Right renal cortex interstitium (tissue), 3 donors: ENCODE results near the gene PHACTR3. TPM values are rescaled to one million over a fixed set of nuclear protein-coding genes. Genes with fewer than 3 reads are reported as not detected.

Source experiments
- DNase-seq, 3 donors: peaks; one replicate each; pipeline ENCODE4 v3.0.0-alpha.2; 2013; ENCODE audit warnings: low read depth in 3 of 3, low spot score in 2 of 3
- polyA plus RNA-seq, 3 donors: library from polyadenylated mRNA; unstranded; fragments of 120-200 nt; gene quantifications; one replicate each; pipeline ENCODE4 v1.2.1, GENCODE V29; 2013; ENCODE audit not compliant: insufficient read length in 3 of 3

Gene PHACTR3
- polyA plus RNA-seq, 3 donors = 12.8 to 13.2 (median 12.9) TPM

DNA sequence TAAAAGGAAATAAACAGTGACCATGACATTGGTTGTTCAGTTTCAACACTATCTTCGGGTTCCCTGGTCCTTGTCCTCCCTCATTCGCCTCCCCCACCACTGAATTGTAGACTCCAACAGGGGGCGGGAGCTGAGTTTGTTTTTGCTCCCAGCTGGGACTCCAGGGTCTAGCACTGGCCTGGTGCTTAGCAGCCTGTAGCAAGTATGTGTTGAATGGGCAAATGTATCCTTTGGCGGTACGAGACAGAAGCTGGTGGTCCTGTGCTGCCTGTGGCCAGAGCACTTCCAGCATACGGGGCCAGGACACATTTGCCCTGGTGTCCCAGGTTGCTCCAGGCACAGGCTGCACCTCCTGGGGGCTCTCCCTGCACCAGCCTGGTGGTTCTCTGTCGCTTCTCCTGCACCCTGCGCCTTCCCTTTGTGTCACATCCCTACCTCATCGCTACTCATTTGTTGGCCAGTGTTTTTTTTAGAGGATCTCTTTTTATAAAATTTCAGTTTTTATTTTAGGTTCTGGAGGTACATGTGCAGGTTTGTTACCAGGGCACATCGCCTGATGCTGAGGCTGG is 40.1 kb downstream of the PHACTR3 start:
- DNase-seq = no peak

DNA sequence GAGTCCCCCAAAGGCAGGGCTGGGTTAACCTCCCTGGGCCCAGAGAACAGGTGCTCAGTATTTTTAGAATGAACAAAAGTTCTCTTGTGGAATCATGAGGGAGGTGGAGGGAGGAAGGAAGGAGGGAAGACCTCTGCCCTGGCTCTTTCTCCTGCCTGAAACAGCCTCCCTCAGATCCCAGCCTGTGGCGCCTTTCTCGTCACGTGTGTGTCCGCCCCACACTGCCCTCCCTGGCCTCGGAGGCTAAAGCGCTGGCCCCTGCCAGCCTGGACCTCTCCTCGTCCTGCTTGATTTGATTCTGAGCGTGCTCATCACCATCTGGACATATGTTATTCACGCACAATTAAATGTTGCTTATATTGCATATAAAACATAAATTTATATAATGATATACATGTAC is 40.9 kb downstream of the PHACTR3 start:
- no peak for DNase-seq

DNA sequence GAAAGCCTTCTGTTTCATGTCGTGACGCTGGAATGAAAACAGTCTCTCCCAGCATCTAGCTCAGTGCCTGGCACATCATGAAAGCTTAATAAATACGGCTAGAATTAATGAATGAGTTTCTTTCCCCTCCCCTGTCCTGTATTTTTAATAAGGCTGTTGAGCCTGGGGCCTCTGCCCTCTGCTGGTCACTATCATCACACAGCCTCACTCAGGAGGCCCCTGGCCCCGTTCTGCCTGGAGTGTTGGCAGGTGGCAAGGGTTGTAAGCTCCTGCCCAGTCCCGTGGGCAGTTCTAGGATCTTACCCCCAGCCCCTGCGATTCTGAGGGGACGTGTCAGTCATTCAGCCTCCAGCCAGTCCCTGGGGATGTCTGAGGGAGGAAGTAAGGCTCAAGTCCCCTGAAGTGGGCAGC is 41.4 kb downstream of the PHACTR3 start:
- DNase-seq = no peak

DNA sequence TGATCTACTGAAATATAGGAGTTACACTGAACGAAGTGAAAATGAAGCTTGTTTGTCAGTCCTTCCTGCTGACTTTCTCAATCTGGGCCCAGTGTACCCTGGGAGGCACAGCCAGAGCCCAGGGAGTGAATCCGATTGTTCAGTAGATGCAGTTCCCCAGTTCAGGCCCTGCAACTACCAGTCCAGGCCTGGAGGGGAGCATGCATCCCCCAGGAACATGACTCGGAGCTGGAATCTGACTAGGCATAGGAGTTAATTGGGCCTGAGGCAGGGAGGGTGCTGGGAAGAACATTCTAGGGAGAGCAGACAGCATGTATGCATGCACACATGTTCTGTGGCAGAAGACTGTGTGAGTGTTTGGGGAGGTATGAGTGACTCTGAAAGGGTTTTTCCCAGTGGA is 42.1 kb downstream of the PHACTR3 start:
- no peak for DNase-seq

DNA sequence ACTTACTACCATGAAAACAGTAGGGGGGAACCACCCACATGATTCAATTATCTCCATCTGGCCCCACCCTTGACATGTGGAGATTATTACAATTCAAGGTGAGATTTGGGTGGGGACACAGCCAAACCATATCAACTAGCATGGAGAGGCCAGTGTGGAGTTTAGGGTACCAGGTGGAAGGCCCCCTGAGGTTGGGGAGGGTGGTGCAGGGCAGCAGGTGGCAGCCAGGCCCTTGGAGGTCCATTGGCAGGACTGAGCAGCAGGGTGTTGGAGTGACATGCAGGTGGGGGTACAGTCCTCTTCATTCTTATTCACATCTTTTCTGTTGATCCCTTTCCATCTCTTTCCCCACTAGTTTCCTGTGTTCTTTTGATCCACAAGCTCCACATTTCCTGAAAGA is 42.9 kb downstream of the PHACTR3 start:
- no peak for DNase-seq

DNA sequence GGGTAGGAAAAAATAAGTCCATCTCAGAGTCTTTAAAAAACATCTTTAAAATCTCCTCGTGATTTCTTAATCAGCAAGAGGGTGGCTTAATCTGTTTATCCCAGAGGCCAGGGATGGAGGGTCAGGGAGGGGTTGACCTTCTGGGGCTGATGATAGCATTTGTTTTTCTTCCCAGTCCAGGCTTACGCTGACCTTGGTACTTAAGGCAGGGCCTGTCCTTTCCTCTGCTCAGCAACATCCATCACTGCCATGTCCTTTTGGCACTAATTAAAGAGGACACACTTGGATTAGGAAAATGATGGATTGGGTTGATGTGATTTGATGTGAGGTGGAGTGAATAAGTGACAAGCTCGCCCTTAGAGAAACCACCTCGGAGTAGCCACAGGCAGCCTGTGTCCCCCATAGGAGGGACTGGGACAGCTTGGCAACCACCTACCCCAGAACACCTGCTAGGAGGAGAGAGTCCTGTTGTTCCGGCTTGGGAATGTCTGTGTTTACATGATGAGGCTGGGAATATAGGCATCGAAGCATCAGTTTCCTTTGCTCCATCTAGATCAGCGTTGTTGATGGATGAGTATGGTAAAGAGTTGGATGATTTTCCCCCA is 44.2 kb downstream of the PHACTR3 start:
- no peak for DNase-seq

DNA sequence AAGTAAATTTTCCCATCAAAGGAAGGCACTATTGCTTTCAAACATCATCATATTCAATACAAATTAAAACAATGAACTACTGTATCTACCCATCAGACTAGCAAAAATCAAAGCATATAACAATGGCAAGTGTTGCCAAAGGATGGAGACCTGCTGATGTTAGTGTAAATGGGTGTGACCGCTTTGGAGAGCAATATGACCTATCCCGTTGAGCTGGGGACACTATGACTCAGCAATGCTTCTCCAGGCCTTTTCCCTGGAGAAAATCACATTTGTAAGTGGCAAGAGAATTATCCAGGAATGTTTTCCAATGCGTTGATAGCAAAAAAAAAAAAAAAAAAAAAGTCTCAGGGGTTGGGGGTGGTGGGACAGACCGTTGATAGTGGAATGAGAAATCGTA is 46.1 kb downstream of the PHACTR3 start:
- DNase-seq = no peak

DNA sequence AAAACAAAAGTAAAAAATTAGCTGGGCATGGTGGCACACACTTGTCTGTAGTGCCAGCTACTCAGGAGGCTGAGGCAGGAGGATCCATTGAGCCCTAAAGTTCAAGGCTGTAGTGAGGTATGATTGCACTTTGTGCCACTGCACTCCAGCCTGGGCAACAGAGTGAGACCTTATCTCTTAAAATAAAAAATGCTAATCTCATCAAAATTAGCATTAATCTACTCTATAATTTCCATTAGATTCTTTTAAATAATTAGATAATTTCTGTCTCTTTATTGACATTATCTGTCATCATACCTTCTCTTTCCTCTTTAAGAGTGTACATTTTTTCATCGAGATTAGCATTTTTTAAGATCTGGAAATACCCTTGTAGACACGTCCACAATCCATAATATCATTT is 48.0 kb downstream of the PHACTR3 start:
- DNase-seq = no peak

DNA sequence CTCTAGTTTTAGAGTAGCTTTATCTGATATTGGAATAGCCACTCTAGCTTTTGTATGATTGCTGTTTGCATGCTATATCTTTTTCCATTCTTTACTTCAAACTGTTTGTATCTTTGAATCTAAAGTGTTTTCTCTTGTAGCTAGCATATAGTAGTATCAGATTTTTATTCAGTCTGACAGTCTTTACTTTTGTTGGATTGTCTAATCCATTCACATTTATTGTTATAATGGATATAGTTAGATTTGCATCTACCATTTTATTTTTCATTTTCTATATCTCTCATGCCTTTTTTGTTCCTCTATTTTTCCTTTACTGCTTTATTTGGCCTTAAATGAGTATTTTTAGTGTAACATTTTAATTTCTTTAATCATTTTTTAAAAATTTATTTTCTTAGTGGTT is 52.1 kb downstream of the PHACTR3 start:
- no peak for DNase-seq

DNA sequence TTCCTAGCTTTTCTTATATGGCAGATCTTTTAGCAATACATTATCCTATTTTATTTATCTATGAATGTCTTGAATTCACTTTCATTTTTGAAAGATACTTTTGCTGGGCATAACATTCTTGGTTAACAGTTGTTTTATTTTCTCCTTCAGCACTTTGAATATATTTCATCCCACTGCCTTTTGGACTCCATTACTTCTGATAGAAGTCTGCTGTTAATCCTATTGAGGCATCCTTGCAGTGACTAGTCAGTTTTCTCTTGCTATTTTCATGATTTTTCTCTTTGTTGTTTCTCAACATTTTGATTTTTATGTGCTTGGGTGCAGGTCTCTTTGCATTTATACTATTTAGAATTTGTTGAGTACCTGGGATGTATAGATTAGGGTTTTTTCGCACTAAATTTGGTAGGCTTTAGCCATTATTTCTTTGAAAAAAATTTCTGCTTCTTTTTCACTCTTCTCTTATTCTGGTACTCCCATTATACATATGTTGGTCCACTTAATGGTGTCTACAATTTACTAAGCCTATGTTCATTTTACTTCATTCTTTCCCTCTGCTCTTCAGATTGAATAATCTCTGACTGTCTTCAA is 53.2 kb downstream of the PHACTR3 start:
- DNase-seq = no peak

DNA sequence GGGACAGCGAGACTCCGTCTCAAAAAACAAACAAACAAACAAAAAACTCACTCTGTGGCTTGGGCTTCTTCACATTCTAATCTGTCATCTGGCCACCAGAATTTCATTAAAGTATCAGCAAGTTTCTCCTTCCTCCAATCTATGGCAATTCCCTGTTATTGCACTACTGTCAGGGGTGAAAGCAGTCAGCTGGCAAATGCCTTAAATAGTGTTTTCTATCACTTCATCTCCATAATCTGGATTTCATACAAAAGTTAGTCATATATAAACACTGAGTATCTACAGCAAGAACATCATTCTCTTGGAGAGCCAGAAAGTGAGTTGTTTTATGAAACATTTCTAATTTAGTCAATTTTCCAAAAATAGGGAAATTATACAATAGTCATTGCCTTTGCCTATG is 56.1 kb downstream of the PHACTR3 start:
- no peak for DNase-seq

DNA sequence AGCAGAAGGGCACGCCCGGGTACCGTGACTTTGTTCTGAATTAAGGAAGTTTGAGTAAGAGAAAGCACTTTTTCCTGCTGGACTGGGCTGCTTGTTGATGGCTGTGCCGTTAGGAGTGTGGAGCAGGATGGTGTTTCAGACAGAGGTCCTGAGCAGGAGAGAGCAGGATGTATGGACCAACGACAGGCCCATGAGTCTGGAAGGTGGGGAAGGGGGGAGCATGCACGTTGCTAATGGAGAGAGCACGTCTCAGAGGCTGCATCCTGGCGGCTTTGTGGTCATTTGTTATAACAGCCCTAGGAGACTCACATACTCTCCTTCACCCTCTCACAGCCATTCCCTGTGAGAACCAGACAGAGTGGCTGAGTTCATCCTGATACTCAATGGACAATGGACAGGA is 56.8 kb downstream of the PHACTR3 start:
- DNase-seq = no peak

DNA sequence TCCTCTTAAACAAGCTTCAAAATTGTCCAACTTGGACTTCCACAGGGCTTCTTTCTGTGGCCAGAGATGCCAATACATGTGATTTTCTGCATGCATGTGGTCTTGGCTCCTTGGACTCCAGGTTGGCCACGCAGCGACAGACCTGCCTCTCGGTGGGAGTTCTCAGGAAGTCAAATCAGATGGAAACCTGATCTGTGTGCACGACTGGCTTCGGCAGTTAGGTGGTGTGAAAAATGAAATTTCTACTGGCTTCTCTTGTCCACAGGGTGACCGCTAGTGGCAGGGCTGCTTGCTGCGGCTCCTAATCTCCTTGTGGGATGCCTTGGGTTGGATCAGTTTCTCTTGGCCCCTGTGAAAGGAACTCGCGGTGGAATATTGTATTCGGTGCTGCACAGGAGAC is 57.3 kb downstream of the PHACTR3 start:
- DNase-seq = no peak

DNA sequence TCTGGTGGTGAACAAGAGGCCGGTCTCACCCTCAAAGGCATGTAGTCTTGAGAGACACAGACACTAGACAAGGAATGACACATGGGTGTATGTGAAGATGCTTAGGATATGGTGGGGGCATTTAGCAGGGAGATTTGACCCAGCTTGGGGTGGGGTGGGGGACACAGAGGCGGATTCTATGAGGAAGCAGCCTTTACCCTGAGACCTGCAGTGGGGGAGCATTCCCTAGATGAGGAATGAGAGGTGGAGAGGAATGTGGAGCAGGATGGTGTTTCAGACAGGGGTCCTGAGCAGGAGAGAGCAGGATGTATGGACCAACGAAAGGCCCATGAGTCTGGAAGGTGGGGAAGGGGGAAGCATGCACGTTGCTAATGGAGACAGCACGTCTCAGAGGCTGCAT is 57.8 kb downstream of the PHACTR3 start:
- no peak for DNase-seq

DNA sequence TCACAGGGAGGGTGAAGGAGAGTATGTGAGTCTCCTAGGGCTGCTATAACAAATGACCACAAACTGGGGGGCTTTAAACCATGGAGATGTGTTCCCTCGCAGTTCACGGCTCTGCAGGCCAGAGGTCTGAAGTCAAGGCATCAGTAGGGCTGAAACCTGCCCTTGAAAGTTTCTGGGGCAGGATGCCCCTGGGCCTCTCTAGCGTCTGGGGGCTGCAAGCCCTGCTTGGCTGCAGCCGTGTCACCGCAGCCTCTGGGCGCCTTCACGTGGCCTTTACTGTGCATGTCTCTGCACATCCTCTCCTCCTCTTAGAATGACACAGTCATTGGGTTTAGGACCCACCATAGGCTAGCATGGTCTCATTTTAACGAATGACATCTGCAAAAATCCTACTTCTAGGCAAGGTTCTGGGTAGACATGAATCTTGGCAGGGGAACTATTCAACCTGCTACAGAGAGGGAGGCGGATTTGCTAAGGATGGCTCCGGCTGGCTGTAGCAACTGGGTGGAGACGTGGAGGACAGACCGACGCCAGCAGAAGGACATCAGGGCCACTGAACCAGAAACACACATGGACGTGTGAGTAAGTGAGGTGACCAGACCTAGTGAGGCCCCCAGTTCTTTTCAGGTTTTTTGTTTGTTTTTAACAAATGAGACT is 58.6 kb downstream of the PHACTR3 start:
- no peak for DNase-seq

DNA sequence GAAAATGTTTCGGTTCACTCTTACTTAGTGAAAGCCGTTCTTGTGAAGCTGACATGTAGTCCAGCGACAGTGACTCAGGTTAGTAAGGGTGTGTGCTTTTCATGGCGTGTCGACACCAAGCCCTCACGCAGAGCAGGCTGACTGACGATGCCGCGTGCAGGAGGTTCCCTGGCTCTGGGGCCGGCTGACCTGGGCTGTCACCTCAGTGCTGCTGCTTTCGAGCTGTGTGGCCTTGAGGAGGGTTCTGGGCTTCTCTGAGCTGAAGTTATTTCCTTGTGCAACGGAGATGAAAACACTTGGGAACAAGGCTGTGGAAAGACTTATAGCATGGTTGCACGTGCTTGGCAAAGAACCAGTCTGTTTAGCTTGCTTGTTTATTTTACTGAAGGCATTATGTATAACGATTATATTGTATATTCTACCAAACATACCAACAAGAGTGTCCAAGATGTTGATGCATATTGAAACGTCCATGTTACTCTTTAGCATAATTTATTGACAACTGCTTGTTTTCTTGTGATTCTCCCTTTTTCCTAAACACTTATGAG is 59.2 kb downstream of the PHACTR3 start:
- DNase-seq = no peak

DNA sequence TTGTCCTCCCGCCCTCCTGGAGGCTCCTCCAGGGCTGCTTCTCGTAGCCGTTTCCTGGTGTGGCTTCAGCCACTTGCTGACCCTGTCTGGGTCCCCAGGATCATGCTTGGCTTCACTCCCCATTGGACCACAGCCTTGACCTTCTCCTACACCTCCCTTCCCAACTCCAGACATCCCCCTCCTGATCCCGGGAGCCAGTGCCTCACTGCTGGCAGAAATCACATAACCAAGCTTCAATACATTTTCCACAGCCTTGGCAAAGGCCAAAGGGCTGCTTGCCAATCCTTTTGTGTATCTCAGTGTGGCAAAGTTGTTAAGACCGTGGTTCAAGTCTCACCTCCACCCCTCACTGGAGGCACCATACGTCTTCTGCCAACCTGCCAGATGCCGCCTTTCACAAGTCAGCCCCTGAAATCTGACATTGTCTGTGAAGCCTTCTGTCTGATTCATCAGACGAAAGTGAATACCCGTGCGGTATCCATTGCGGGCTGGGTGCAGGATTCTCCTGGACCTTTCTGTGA is 60.1 kb downstream of the PHACTR3 start:
- no peak for DNase-seq

DNA sequence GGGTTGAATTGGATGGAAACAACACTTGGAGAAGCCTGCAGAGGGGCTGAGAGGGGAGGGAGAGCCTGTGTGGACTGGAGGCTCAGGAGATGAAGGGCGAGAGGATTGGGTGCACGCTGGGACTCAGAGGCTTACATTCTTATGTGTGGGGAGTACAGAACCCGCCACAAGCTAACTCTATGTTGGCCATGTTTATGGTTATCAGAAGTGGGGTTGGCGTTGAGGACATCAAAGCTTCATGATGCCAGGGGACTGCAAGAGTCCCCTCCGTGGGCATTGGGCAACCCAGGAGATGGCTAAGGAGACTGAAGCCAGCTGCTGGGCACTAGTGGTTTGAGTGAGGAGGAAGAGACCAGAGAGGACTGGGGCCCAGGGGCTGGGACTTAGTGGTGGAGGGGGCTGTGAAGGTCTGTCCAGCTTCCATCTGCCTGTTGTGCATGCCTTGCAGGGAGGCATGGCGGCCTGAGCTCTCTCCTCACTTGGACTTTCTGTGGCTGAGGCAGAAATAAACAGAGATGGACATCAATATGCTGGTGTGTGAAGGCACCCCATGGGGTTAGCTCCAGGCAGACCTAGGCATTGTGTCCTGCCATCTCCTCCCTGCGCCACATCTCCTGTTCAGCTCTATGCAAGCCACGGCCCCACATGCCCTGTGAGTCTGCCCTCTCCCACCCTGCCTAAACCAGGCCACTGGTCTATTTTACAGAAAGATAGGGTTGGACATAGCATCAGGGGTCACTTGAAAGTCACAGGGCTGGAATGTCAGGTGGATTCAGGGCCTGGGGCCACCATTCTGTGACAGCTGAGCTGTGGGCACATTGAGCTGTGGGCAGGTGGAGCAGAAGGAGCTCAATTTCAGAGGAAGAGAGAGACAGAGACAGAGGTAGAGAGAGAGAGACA is 61.6 kb downstream of the PHACTR3 start:
- DNase-seq = no peak

DNA sequence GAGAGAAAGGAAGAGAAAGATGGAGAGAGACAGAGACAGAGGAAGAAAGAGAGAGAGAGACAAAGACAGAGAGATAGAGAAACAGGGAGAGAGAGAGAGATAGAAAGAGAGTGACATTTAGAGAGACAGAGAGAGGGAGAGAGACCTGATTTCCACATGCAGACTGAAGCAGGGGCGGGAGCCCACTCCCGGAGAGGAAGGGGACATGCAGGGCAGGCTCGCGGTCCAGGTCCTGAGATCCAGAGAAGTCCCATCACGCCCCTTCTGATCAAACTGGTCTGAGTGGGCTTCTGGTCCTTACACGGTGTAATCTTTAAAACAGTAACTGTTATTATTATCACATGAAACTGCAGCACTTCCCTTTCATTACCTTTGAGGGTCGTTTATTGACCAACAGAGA is 62.2 kb downstream of the PHACTR3 start:
- no peak for DNase-seq

DNA sequence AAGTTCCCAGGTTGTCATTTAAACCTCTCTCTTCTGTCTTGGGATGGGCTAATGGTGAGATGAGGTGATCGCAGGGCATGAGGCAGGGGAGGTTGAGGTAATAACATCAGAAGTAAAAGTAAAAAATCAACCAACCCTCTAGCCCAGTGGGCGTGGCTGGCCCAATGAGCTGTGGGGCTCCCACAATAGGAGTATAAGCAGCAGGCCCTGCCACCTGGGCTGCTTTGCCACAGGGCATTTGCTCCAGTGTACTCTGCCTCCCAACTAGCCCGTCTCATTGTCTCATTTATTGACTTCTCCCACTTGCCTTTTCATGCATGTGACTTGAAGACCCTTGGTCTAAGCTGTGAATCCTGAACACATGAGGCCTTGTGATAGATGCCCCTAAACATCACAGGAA is 62.8 kb downstream of the PHACTR3 start:
- DNase-seq = no peak
